Heart left ventricle (tissue), 13 donors: ENCODE data around the gene UCHL1.

Experiments used
- POLR2A ChIP-seq, 2 donors: fragments of 450-650 bp; IDR thresholded peaks; one replicate each; pipeline ENCODE4 v1.6.1; 2017; ENCODE audit warnings: antibody characterized with exemption in 2 of 2, mild to moderate bottlenecking in 2 of 2, moderate library complexity in 2 of 2
- TF ChIP-seq, protein P1 (sequence below), 12 donors: fragments of 200-600 bp; sonication (generic) in 4 of 12; IDR thresholded peaks; one replicate each; pipeline versions ENCODE4 v1.5.0 to v1.8.0; 2018 to 2022; ENCODE audit warnings: antibody characterized with exemption in 12 of 12, mild to moderate bottlenecking in 5 of 12
- donor health status: ischemic (EF 13 %, LVEDD 7.1; RV severe dilation, severe dysfunction).
- donor health status: DM: no; HTN: yes; CAD: no.
- donor health status: DM: no; HTN: no; CAD: no.
- donor health status: ischemic (EF 25% LVEDD 6.9; RV normal size, moderate dysfunction).
- donor health status: ischemic (EF 25% LVEDD 5.7; RV mildly dilated, moderate dysfunction).
- donor health status: ischemic (EF 35%, LVEDD 5.7; RV mildly dilated, moderate dysfunction).
- donor health status: nonischemic (EF 11% LVEDD 7.7; RV severe dilation, severe dysfunction).
- donor health status: DM: yes; HTN: yes; CAD: no.
- donor health status: PGD.
- donor health status: ischemic (EF 29% LVEDD 5.4; RV normal size, mild dysfunction).
- donor health status: nonischemic (EF 23%, LVEDD 6.1; RV moderate dilation, normal function).

DNA sequence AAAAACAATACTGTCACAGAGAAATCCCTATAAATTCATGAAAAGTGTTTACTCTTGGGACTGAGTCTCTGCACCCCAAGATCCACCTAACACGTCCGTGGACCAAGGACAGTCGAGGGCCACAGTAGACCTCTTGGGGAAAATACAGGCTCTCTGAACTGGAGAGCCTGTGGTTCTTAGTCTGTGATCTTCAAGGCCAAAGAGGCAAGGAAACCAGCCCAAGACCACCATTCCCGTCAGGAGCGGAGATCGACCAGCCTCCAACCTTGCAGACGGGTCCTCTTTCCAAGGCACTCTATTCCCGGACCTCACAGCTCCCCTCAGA, 40.8 kb upstream of the UCHL1 start:
- TF ChIP-seq, protein P1, sequence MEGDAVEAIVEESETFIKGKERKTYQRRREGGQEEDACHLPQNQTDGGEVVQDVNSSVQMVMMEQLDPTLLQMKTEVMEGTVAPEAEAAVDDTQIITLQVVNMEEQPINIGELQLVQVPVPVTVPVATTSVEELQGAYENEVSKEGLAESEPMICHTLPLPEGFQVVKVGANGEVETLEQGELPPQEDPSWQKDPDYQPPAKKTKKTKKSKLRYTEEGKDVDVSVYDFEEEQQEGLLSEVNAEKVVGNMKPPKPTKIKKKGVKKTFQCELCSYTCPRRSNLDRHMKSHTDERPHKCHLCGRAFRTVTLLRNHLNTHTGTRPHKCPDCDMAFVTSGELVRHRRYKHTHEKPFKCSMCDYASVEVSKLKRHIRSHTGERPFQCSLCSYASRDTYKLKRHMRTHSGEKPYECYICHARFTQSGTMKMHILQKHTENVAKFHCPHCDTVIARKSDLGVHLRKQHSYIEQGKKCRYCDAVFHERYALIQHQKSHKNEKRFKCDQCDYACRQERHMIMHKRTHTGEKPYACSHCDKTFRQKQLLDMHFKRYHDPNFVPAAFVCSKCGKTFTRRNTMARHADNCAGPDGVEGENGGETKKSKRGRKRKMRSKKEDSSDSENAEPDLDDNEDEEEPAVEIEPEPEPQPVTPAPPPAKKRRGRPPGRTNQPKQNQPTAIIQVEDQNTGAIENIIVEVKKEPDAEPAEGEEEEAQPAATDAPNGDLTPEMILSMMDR (IDR thresholded peaks at IDR 0.05), result no peak
- TF ChIP-seq POLR2A (IDR thresholded peaks at IDR 0.05), result no peak
